K562 (cell line): Measurements from ENCODE around the gene NR5A2. TPM values are rescaled to one million over a fixed set of nuclear protein-coding genes. Genes with fewer than 3 reads are reported as not detected.

Experiments
- GATA2 ChIP-seq: sonication (generic); formaldehyde crosslinking; IDR thresholded peaks from 2 replicates; pipeline ENCODE4 v1.4.0; 2020; ENCODE audit warnings: mild to moderate bottlenecking, missing genetic modification reagents
- GATAD2B ChIP-seq: fragments of 450-650 bp; IDR thresholded peaks from 2 replicates; pipeline ENCODE4 v1.6.1; 2017; ENCODE audit warnings: mild to moderate bottlenecking, borderline replicate concordance
- HIVEP1 ChIP-seq: fragments of 250-450 bp; sonication (Bioruptor Pico); IDR thresholded peaks from 2 replicates; pipeline ENCODE4 v1.4.0; 2020; ENCODE audit warnings: mild to moderate bottlenecking
- ILF3 ChIP-seq: fragments of 450-650 bp; IDR thresholded peaks from 2 replicates; pipeline ENCODE4 v1.6.1; 2018; ENCODE audit warnings: antibody characterized with exemption, mild to moderate bottlenecking, moderate library complexity, borderline replicate concordance
- NELFE ChIP-seq: IDR thresholded peaks from 2 replicates; pipeline ENCODE4 v1.6.1; 2011; ENCODE audit warnings: mild to moderate bottlenecking; ENCODE audit not compliant: insufficient read depth, insufficient read length
- PTBP1 ChIP-seq: fragments of 200-400 bp; formaldehyde crosslinking; IDR thresholded peaks from 2 replicates; pipeline ENCODE4 v1.6.1; 2017; ENCODE audit warnings: low read depth, low read length
- PTTG1 ChIP-seq: fragments of 450-650 bp; IDR thresholded peaks from 2 replicates; pipeline ENCODE4 v1.6.1; 2016; ENCODE audit warnings: low read depth, mild to moderate bottlenecking, missing genetic modification characterization, missing compliant biosample characterization
- SIX5 ChIP-seq, 2 experiments: IDR thresholded peaks; 2 replicates each; pipeline ENCODE4 v1.6.1; 2011; ENCODE audit warnings: low read length in 2 of 2, borderline replicate concordance in 1 of 2, low read depth in 1 of 2, mild to moderate bottlenecking in 1 of 2, moderate library complexity in 1 of 2; ENCODE audit not compliant: insufficient read depth in 1 of 2
- SMARCA4 ChIP-seq: fragments of 450-650 bp; IDR thresholded peaks from 2 replicates; pipeline ENCODE4 v1.6.1; 2016
- SP1 ChIP-seq: sonication (generic); formaldehyde crosslinking; IDR thresholded peaks from 2 replicates; pipeline ENCODE4 v1.8.1; 2022; ENCODE audit warnings: mild to moderate bottlenecking, missing genetic modification reagents
- SRSF9 ChIP-seq: fragments of 200-400 bp; formaldehyde crosslinking; IDR thresholded peaks from 2 replicates; pipeline ENCODE4 v1.6.1; 2017; ENCODE audit warnings: low read depth, low read length, borderline replicate concordance
- TEAD4 ChIP-seq, 2 experiments: sonication (generic) in 1 of 2; formaldehyde crosslinking in 1 of 2; IDR thresholded peaks; 2 replicates each; pipeline versions ENCODE4 v1.6.1 to v1.8.0; 2012 to 2022; ENCODE audit warnings: borderline replicate concordance in 1 of 2, inconsistent platforms in 1 of 2, low read length in 1 of 2, mild to moderate bottlenecking in 1 of 2, missing genetic modification reagents in 1 of 2
- TGIF2 ChIP-seq: sonication (generic); formaldehyde crosslinking; IDR thresholded peaks from 2 replicates; pipeline ENCODE4 v1.8.1; 2022; ENCODE audit warnings: mild to moderate bottlenecking, missing genetic modification reagents, moderate library complexity
- U2AF2 ChIP-seq: fragments of 200-400 bp; formaldehyde crosslinking; optimal IDR thresholded peaks from 2 replicates; pipeline ENCODE3; 2017; ENCODE audit warnings: low read depth, mild to moderate bottlenecking, low read length
- XRCC5 ChIP-seq: fragments of 200-400 bp; formaldehyde crosslinking; IDR thresholded peaks from 2 replicates; pipeline ENCODE4 v1.6.1; 2017; ENCODE audit warnings: low read depth, mild to moderate bottlenecking, low read length
- ZFX ChIP-seq: sonication (generic); formaldehyde crosslinking; IDR thresholded peaks from 2 replicates; pipeline ENCODE4 v1.8.0; 2022; ENCODE audit warnings: mild to moderate bottlenecking, missing genetic modification reagents, moderate library complexity
- ZNF444 ChIP-seq: fragments of 250-450 bp; sonication (Bioruptor Pico); IDR thresholded peaks from 2 replicates; pipeline ENCODE4 v1.4.0; 2020; ENCODE audit warnings: mild to moderate bottlenecking, moderate library complexity
- polyA plus RNA-seq, 8 experiments: library from polyadenylated mRNA; depleted of rRNA in 4 of 8; stranded (reverse) in 5 of 8; unstranded in 3 of 8; fragments of >200 nt; fragmentation: Nextera tagmentation in 2 of 8; fragmentation: Illumina TruSeq in 1 of 8; extraction: Ambion mirVana in 2 of 8; extraction: Trizol in 1 of 8; gene quantifications; 2 replicates each; pipeline versions ENCODE4 v1.2.1 to v1.2.3, GENCODE V29; 2011 to 2014; ENCODE audit warnings: inconsistent platforms in 1 of 8, missing spikeins in 1 of 8
- total RNA-seq, 7 experiments: library from RNA; depleted of rRNA in 6 of 7; stranded (reverse); fragments of >200 nt in 6 of 7; fragmentation: Illumina TruSeq in 2 of 7; extraction: Trizol in 2 of 7; gene quantifications; 2 replicates each; pipeline versions ENCODE4 v1.2.1 to v1.2.3, GENCODE V29; 2011 to 2021; ENCODE audit warnings: low replicate concordance in 1 of 7
- TF ChIP-seq, protein P1 (sequence below): fragments of 450-650 bp; conservative IDR thresholded peaks from 2 replicates; pipeline ENCODE4 v1.6.1; 2016; ENCODE audit warnings: missing genetic modification characterization, low read depth, mild to moderate bottlenecking, missing compliant biosample characterization, moderate library complexity
- TF ChIP-seq, protein P2 (sequence below): fragments of 250-450 bp; sonication (Bioruptor Pico); IDR thresholded peaks from 2 replicates; pipeline ENCODE4 v1.4.0; 2020; ENCODE audit warnings: mild to moderate bottlenecking, moderate library complexity, borderline replicate concordance
- TF ChIP-seq, protein P3 (sequence below): sonication (generic); formaldehyde crosslinking; IDR thresholded peaks from 2 replicates; pipeline ENCODE4 v1.8.0; 2022; ENCODE audit warnings: missing genetic modification reagents, mild to moderate bottlenecking, borderline replicate concordance
- TF ChIP-seq, protein P4 (sequence below): sonication (generic); formaldehyde crosslinking; IDR thresholded peaks from 2 replicates; pipeline ENCODE4 v1.9.0; 2022; ENCODE audit warnings: mild to moderate bottlenecking, missing genetic modification reagents
- TF ChIP-seq, protein P5 (sequence below): fragments of 250-450 bp; sonication (Bioruptor Pico); IDR thresholded peaks from 2 replicates; pipeline ENCODE4 v1.8.0; 2021; ENCODE audit warnings: mild to moderate bottlenecking, moderate library complexity

The NR5A2 gene
- total and polyA plus RNA-seq, 9 of the 15 experiments (the other 6 are each of a cell fraction or from before 2014, with no cell fraction given): 0.13 to 0.40 (median 0.29) TPM

DNA sequence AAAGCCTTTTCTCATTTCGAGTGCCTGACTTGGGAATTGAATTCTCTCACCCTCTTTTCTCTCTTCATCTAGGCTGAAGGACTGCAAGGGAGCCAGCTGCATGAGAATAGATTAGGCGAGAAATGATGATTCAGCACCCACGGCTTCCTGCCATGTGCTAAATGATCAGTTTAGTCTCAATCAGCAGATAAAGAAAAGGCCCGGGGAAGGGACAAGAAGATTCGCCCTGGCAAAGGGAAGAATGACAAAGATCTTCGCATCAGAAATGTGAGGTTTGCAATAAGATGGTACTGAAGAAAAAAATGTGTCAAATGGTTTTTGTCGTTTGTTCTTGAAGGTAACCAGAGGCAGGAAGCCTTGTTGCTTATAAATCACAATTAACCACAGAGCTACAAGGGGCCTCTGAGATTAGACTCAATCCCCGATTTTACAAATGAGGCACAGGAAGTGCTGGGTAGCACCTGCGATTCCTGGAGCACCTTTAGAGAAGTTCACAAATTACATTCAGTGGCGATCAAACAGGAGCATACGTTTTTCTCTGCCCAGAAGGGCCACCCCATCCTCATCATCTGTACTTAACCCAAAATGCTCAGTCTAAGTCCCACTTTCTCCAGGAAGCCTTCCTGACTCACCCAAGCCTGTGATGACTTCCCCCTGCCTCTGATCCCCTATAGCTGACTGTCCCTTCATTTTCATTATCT, 198.9 kb downstream of the NR5A2 start (continued):
- TF ChIP-seq PTTG1 (tag) (no peak), SP1 (no peak), SMARCA4 (peak; percentile 93), GATA2 (CRISPR knock-in tag) (no peak), ILF3 (0 out of 2 replicates have a peak, but pooled peaks have one; percentile 5), NELFE (no peak), GATAD2B (peak; percentile 58; the same call in 1 of the 2 replicates), HIVEP1 (no peak), SRSF9 (no peak), ZNF444 (CRISPR knock-in tag) (0 out of 2 replicates have a peak, but pooled peaks have one; percentile 32), TGIF2 (CRISPR knock-in tag) (no peak), TEAD4 (IDR thresholded peaks at IDR 0.05; ENCODE audit: low read length) (peak; percentile 85), TEAD4 (CRISPR knock-in tag; IDR thresholded peaks at IDR 0.05; ENCODE audit: borderline replicate concordance) (no peak), ZFX (CRISPR knock-in tag) (no peak), XRCC5 (no peak), U2AF2 (no peak), SIX5 (IDR thresholded peaks at IDR 0.05; ENCODE audit: borderline replicate concordance in 1 of 2, insufficient read depth in 1 of 2, low read depth in 1 of 2, low read length in 2 of 2) (no peak), PTBP1 (no peak)
- TF ChIP-seq, protein P1, sequence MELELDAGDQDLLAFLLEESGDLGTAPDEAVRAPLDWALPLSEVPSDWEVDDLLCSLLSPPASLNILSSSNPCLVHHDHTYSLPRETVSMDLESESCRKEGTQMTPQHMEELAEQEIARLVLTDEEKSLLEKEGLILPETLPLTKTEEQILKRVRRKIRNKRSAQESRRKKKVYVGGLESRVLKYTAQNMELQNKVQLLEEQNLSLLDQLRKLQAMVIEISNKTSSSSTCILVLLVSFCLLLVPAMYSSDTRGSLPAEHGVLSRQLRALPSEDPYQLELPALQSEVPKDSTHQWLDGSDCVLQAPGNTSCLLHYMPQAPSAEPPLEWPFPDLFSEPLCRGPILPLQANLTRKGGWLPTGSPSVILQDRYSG (tag): no peak
- TF ChIP-seq, protein P2, sequence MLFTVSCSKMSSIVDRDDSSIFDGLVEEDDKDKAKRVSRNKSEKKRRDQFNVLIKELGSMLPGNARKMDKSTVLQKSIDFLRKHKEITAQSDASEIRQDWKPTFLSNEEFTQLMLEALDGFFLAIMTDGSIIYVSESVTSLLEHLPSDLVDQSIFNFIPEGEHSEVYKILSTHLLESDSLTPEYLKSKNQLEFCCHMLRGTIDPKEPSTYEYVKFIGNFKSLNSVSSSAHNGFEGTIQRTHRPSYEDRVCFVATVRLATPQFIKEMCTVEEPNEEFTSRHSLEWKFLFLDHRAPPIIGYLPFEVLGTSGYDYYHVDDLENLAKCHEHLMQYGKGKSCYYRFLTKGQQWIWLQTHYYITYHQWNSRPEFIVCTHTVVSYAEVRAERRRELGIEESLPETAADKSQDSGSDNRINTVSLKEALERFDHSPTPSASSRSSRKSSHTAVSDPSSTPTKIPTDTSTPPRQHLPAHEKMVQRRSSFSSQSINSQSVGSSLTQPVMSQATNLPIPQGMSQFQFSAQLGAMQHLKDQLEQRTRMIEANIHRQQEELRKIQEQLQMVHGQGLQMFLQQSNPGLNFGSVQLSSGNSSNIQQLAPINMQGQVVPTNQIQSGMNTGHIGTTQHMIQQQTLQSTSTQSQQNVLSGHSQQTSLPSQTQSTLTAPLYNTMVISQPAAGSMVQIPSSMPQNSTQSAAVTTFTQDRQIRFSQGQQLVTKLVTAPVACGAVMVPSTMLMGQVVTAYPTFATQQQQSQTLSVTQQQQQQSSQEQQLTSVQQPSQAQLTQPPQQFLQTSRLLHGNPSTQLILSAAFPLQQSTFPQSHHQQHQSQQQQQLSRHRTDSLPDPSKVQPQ (CRISPR knock-in tag): no peak
- TF ChIP-seq, protein P3, sequence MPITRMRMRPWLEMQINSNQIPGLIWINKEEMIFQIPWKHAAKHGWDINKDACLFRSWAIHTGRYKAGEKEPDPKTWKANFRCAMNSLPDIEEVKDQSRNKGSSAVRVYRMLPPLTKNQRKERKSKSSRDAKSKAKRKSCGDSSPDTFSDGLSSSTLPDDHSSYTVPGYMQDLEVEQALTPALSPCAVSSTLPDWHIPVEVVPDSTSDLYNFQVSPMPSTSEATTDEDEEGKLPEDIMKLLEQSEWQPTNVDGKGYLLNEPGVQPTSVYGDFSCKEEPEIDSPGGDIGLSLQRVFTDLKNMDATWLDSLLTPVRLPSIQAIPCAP (CRISPR knock-in tag): no peak
- TF ChIP-seq, protein P4, sequence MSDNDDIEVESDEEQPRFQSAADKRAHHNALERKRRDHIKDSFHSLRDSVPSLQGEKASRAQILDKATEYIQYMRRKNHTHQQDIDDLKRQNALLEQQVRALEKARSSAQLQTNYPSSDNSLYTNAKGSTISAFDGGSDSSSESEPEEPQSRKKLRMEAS: no peak
- TF ChIP-seq, protein P5, sequence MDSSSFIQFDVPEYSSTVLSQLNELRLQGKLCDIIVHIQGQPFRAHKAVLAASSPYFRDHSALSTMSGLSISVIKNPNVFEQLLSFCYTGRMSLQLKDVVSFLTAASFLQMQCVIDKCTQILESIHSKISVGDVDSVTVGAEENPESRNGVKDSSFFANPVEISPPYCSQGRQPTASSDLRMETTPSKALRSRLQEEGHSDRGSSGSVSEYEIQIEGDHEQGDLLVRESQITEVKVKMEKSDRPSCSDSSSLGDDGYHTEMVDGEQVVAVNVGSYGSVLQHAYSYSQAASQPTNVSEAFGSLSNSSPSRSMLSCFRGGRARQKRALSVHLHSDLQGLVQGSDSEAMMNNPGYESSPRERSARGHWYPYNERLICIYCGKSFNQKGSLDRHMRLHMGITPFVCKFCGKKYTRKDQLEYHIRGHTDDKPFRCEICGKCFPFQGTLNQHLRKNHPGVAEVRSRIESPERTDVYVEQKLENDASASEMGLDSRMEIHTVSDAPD: no peak
